Uterus (tissue), 4 donors: ENCODE results near the gene KLHL28. TPM values are rescaled to one million over a fixed set of nuclear protein-coding genes. Genes with fewer than 3 reads are reported as not detected.

ENCODE experiments used
- DNase-seq, 2 donors: peaks; one replicate each; pipeline ENCODE4 v3.0.0-alpha.2; 2019 to 2020
- H3K27ac ChIP-seq, 2 donors: fragments of 200-600 bp; sonication (generic); 1 replicate in 1 of 2; 2 replicates in 1 of 2; pipeline ENCODE4 v1.5.1; 2016 to 2018
- H3K27me3 ChIP-seq, 2 donors: fragments of 200-600 bp; sonication (generic); one replicate each; pipeline ENCODE4 v1.5.1; 2018 to 2019; ENCODE audit warnings: control low read depth in 1 of 2
- H3K36me3 ChIP-seq, 2 donors: fragments of 200-600 bp; sonication (generic); one replicate each; pipeline ENCODE4 v1.5.1; 2019; ENCODE audit warnings: control low read depth in 1 of 2
- H3K4me1 ChIP-seq, 2 donors: fragments of 200-600 bp; sonication (generic); one replicate each; pipeline ENCODE4 v1.5.1; 2018 to 2019; ENCODE audit warnings: control low read depth in 1 of 2
- H3K4me3 ChIP-seq, 2 donors: fragments of 200-600 bp; sonication (generic); 1 replicate in 1 of 2; 2 replicates in 1 of 2; pipeline ENCODE4 v1.5.1; 2018 to 2019; ENCODE audit warnings: mild to moderate bottlenecking in 1 of 2
- H3K9me3 ChIP-seq, 2 donors: fragments of 200-600 bp; sonication (generic); one replicate each; pipeline ENCODE4 v1.5.1; 2019; ENCODE audit warnings: control low read depth in 1 of 2
- CTCF ChIP-seq, 4 experiments: fragments of 200-600 bp in 2 of 4; fragments of 450-650 bp in 2 of 4; sonication (generic) in 2 of 4; IDR thresholded peaks; one replicate each; pipeline ENCODE4 v1.5.1; 2016 to 2019; ENCODE audit warnings: antibody characterized with exemption in 4 of 4, mild to moderate bottlenecking in 2 of 4, moderate library complexity in 1 of 4
- POLR2A ChIP-seq, 2 donors: fragments of 450-650 bp; IDR thresholded peaks; one replicate each; pipeline ENCODE4 v1.6.1; 2016; ENCODE audit warnings: antibody characterized with exemption in 2 of 2, mild to moderate bottlenecking in 1 of 2, moderate library complexity in 1 of 2
- intact Hi-C: fragments of 100-400 bp; cut with DNase I; formaldehyde crosslinking; loops from one replicate; pipeline ENCODE4 v1.15.1; 2023; ENCODE audit warnings: low total_unique reads
- total RNA-seq, 4 donors: library from RNA; depleted of rRNA in 3 of 4; stranded (reverse); fragments of >200 nt in 3 of 4; gene quantifications; one replicate each; pipeline versions ENCODE4 v1.1.0 to v1.2.4, GENCODE V29; 2014 to 2023
- donor health status: DM: yes; HTN: yes; CAD: no.

KLHL28 gene
- 10 to 100 TPM in 3 of 4 donors, 1 to 10 TPM in 1; 3.6 to 40.2 (median 16.0) TPM for total RNA-seq

GRCh38 chr14:44961554-44962333 lies at the start of gene KLHL28, which contains the start of gene TOGARAM1:
Gene KLHL28 (minus strand): TSS chr14:44961947. CDS start chr14:44945928, 16,019 bp downstream.
Gene TOGARAM1 (plus strand): TSS chr14:44962190. CDS start chr14:44962422, 232 bp downstream.
- intact Hi-C loops = loop anchor here (10.0 kb wide), 1 partner anchor 67 kb away; a partner anchor contains a TSS
- H3K4me1 ChIP-seq = peaks cover 3 to 10% of the 10 kb centered on the region in 2 donors
- TF ChIP-seq CTCF (IDR thresholded peaks at IDR 0.05) (no peak), POLR2A (IDR thresholded peaks at IDR 0.05) (peak; percentile 69 to 77)

GRCh38 chr14:45003924-45004323 lies 42.2 kb upstream of the KLHL28 start:
- DNase-seq = no peak
- no peak for TF ChIP-seq POLR2A (IDR thresholded peaks at IDR 0.05)
- no peak for TF ChIP-seq CTCF (IDR thresholded peaks at IDR 0.05)
- no peaks in the 10 kb centered on the region for H3K9me3 ChIP-seq
- H3K27ac ChIP-seq = no peak overlapping the region
- H3K27me3 ChIP-seq = no peaks in the 10 kb centered on the region
- H3K4me3 ChIP-seq = no peak overlapping the region
- intact Hi-C loops = no loop called here
- no peaks in the 10 kb centered on the region for H3K4me1 ChIP-seq
- no peaks in the 10 kb centered on the region for H3K36me3 ChIP-seq

More at GRCh38 chr14:44961554-44962333, at the start of gene KLHL28, which contains the start of gene TOGARAM1:
- peak within 1 kb of the TSS; percentile 86 to 91 for H3K27ac ChIP-seq
- H3K4me3 ChIP-seq = peak within 1 kb of the TSS; percentile 66 to 75
- no peaks in the 10 kb centered on the region for H3K27me3 ChIP-seq
- H3K9me3 ChIP-seq = no peaks in the 10 kb centered on the region
- H3K36me3 ChIP-seq = no peaks in the 10 kb centered on the region
- DNase-seq = peak; percentile 97 to 99

- Histone ChIP-seq H3K27ac (no peak overlapping the region), H3K27me3 (no peaks in the 10 kb centered on the region), H3K4me1 (no peaks in the 10 kb centered on the region), H3K4me3 (no peak overlapping the region), H3K36me3 (no peaks in the 10 kb centered on the region), H3K9me3 (no peaks in the 10 kb centered on the region)
- TF ChIP-seq POLR2A (IDR thresholded peaks at IDR 0.05) (no peak), CTCF (IDR thresholded peaks at IDR 0.05) (no peak)
- intact Hi-C loops = no loop called here
- DNase-seq = no peak
These were observed 34.1 kb upstream of the KLHL28 start for GRCh38 chr14:44995770-44996294.

GRCh38 chr14:44995196-44995595 lies 33.4 kb upstream of the KLHL28 start:
- intact Hi-C loops = no loop called here
- no peak overlapping the region for H3K27ac ChIP-seq
- no peaks in the 10 kb centered on the region for H3K27me3 ChIP-seq
- no peak overlapping the region for H3K4me3 ChIP-seq
- H3K36me3 ChIP-seq = no peaks in the 10 kb centered on the region
- TF ChIP-seq CTCF (IDR thresholded peaks at IDR 0.05) = no peak
- TF ChIP-seq POLR2A (IDR thresholded peaks at IDR 0.05) = no peak
- no peaks in the 10 kb centered on the region for H3K4me1 ChIP-seq
- no peak for DNase-seq
- H3K9me3 ChIP-seq = no peaks in the 10 kb centered on the region

GRCh38 chr14:44990533-44990932 lies 28.8 kb upstream of the KLHL28 start:
- H3K27ac ChIP-seq = no peak overlapping the region
- intact Hi-C loops = no loop called here
- no peaks in the 10 kb centered on the region for H3K4me1 ChIP-seq
- H3K36me3 ChIP-seq = no peaks in the 10 kb centered on the region
- H3K4me3 ChIP-seq = no peak overlapping the region
- no peaks in the 10 kb centered on the region for H3K9me3 ChIP-seq
- H3K27me3 ChIP-seq = no peaks in the 10 kb centered on the region
- no peak for DNase-seq
- no peak for TF ChIP-seq CTCF (IDR thresholded peaks at IDR 0.05)
- TF ChIP-seq POLR2A (IDR thresholded peaks at IDR 0.05) = no peak
